Body of pancreas (tissue), 4 donors: ENCODE data around the gene CADM1. TPM values are rescaled to one million over a fixed set of nuclear protein-coding genes. Genes with fewer than 3 reads are reported as not detected.

Source experiments
- ATAC-seq: fragments of 150-250 bp; one replicate; pipeline ENCODE4 v1.9.1; 2016
- DNase-seq, 4 donors: peaks; one replicate each; pipeline ENCODE4 v3.0.0-alpha.2; 2019
- H3K27ac ChIP-seq, 4 donors: fragments of 200-600 bp; sonication (generic); 1 replicate in 3 of 4; 2 replicates in 1 of 4; pipeline versions ENCODE4 v1.5.1 to v1.6.1; 2016 to 2019; ENCODE audit warnings: mild to moderate bottlenecking in 1 of 4, mixed read lengths in 1 of 4, moderate library complexity in 1 of 4
- H3K27me3 ChIP-seq, 2 donors: fragments of 200-600 bp; sonication (generic); one replicate each; pipeline ENCODE4 v1.6.0; 2016; ENCODE audit warnings: mild to moderate bottlenecking in 1 of 2
- H3K36me3 ChIP-seq, 2 donors: fragments of 200-600 bp; sonication (generic); replicated peaks in 1 of 2; 2 replicates each; pipeline ENCODE4 v1.5.1; 2016; ENCODE audit warnings: low read depth in 2 of 2; ENCODE audit not compliant: insufficient read depth in 1 of 2
- H3K4me1 ChIP-seq: fragments of 200-600 bp; sonication (generic); one replicate; pipeline ENCODE4 v1.6.0; 2016
- H3K4me3 ChIP-seq, 2 donors: fragments of 200-600 bp; sonication (generic); 1 replicate in 1 of 2; 2 replicates in 1 of 2; pipeline ENCODE4 v1.5.1; 2016 to 2019
- H3K9me3 ChIP-seq, 3 donors: fragments of 200-600 bp; sonication (generic); 1 replicate in 2 of 3; 2 replicates in 1 of 3; pipeline ENCODE4 v1.5.1; 2016
- POLR2A ChIP-seq, 3 donors: fragments of 450-650 bp; IDR thresholded peaks; one replicate each; pipeline ENCODE4 v1.6.1; 2016; ENCODE audit warnings: antibody characterized with exemption in 3 of 3, mild to moderate bottlenecking in 2 of 3
- WGBS, 2 donors: methylation state at CpG; one replicate each; pipeline ENCODE4 v1.1.5; 2017; 5-methylcytosine and 5-hydroxymethylcytosine counted together
- intact Hi-C: fragments of 100-400 bp; cut with DNase I; formaldehyde crosslinking; loops from one replicate; pipeline ENCODE4 v1.15.1; 2023
- total RNA-seq, 2 donors: library from RNA; depleted of rRNA; stranded (reverse); fragments of >200 nt; gene quantifications; one replicate each; pipeline ENCODE4 v1.1.0, GENCODE V29; 2016
- TF ChIP-seq, protein P1 (sequence below), 7 experiments: fragments of 450-650 bp in 4 of 7; fragments of 200-600 bp in 3 of 7; sonication (generic) in 3 of 7; IDR thresholded peaks; one replicate each; pipeline ENCODE4 v1.5.1; 2016 to 2019; ENCODE audit warnings: antibody characterized with exemption in 7 of 7

CADM1 gene
- total RNA-seq, 2 donors from 2014 or later: 12.5 to 13.7 TPM

DNA sequence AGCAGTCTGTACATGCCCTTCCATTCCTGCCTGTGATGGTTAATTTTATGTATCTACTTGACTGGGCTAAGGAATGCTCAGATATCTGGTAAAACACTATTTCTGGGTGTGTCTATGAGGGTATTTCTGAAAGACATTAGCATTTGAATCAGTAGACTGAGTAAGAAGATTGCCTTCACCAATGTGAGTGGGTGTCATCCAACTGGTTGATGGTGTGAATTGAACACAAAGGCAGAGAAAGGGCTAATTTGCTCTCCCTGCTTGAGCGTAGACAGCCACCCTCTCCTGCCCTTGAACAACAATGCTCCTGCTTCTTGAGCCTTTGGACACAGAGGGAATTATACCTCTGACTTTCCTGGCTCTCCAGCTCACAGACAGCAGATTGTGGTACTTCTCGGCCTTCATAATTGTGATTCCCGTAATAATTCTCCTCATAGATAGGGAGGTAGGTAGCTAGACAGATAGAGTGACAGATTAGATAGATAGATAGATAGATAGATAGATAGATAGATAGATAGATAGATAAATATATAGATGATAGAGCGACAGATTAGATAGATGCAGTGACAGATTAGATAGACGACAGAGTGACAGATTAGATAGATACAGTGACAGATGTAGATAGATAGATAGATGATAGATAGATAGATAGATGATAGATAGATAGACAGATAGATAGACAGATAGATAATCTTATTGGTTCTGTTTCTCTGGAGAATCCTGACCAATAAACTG, 370.6 kb downstream of the CADM1 start:
- ATAC-seq (no peak), DNase-seq (no peak)
- 54 to 61% methylated on average over 5 of the region's 5 CpGs for WGBS, 2 donors
- no peaks in the 10 kb centered on the region for H3K4me1 ChIP-seq
- no peak for TF ChIP-seq POLR2A (IDR thresholded peaks at IDR 0.05)
- TF ChIP-seq, protein P1, sequence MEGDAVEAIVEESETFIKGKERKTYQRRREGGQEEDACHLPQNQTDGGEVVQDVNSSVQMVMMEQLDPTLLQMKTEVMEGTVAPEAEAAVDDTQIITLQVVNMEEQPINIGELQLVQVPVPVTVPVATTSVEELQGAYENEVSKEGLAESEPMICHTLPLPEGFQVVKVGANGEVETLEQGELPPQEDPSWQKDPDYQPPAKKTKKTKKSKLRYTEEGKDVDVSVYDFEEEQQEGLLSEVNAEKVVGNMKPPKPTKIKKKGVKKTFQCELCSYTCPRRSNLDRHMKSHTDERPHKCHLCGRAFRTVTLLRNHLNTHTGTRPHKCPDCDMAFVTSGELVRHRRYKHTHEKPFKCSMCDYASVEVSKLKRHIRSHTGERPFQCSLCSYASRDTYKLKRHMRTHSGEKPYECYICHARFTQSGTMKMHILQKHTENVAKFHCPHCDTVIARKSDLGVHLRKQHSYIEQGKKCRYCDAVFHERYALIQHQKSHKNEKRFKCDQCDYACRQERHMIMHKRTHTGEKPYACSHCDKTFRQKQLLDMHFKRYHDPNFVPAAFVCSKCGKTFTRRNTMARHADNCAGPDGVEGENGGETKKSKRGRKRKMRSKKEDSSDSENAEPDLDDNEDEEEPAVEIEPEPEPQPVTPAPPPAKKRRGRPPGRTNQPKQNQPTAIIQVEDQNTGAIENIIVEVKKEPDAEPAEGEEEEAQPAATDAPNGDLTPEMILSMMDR (IDR thresholded peaks at IDR 0.05): no peak
- H3K4me3 ChIP-seq: no peak overlapping the region
- H3K27ac ChIP-seq: no peak overlapping the region
- H3K9me3 ChIP-seq: no peaks in the 10 kb centered on the region
- no peaks in the 10 kb centered on the region for H3K27me3 ChIP-seq
- no peaks in the 10 kb centered on the region for H3K36me3 ChIP-seq
- intact Hi-C loops: no loop called here

DNA sequence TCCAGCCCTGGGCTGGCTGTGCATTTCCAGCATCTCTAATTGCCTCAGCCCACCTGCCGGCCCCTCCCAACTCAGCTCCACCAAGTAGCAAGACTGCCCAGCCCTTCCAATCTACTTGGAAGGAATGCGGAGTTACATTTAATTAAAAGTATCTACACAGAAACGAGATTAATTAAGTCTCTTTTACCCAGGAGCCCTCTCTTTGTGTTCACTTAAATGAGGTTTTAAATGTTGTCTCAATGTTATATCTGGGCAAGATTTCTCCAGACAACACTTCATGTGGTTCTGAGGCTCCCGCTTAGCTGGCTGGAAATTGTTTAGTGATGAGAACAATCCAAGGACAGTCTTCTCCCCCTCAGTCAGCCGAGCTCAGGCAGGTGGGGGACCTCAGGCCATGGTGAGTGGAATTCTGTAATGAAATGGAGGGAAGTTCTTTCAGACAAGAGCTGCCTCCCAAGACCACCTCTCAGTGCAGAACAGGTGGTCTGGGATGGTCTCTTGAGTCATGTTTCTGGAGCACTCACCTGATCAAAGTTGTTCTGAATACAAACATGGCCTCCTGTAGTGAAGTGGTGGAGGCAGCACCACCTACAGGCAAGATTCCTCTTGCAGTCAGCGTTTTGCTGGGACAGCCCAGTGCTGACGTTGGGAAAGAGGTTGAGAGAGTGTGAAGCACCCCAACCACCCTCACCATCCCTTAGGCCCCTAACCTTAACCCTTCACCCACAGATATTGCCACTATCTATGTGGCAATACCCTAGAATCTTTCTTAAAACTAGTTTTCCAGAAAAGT, 371.6 kb downstream of the CADM1 start:
- H3K27ac ChIP-seq: no peak overlapping the region
- intact Hi-C loops: no loop called here
- H3K27me3 ChIP-seq: no peaks in the 10 kb centered on the region
- TF ChIP-seq POLR2A (IDR thresholded peaks at IDR 0.05): no peak
- TF ChIP-seq, protein P1 (IDR thresholded peaks at IDR 0.05): no peak
- no peaks in the 10 kb centered on the region for H3K4me1 ChIP-seq
- no peak for ATAC-seq
- H3K9me3 ChIP-seq: no peaks in the 10 kb centered on the region
- no peak for DNase-seq
- H3K36me3 ChIP-seq: no peaks in the 10 kb centered on the region
- no peak overlapping the region for H3K4me3 ChIP-seq
- WGBS, 2 donors: 43 to 54% methylated on average over 6 to 7 of the region's 7 CpGs

DNA sequence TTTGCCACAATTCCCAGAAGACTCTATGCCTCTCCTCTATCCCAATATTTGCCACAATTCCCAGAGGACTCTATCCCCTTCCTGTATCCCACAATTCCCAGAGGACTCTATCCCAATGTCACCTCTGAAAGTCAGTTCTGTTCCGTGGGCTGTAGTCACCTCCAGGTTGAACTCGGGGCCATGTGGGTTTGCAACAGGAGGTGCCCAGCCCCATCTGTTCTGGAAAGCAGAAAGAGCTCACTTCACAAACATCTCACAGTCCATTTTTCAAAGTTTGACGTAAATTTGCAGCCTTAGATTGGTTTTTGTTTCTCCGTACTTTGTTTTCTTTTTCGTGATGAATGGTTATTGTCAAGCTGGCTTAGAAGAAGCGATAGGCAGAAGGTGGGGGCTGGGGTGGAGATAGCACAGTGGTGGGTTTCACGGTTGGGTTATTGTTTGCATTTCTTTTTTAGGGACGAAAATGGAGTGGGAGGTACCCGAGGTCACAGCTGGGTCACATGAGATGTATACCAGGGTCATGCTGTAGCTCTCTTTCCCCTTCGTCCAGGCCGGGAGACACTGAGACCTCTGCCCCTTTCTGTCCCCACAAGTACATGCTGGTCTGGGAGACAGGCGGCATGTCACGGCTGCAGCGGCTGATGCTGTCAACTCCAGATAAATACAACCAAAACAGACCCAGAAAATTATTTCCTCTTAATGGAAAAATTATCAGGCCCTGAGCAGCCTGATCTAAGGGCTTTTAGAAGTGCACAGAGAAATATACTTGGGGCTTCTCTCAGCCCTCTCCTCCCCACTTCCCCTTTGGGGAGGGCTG, 374.5 kb downstream of the CADM1 start:
- Histone ChIP-seq H3K4me1 (no peaks in the 10 kb centered on the region), H3K36me3 (no peaks in the 10 kb centered on the region), H3K27me3 (no peaks in the 10 kb centered on the region), H3K4me3 (no peak overlapping the region), H3K9me3 (no peaks in the 10 kb centered on the region), H3K27ac (no peak overlapping the region)
- no peak for TF ChIP-seq POLR2A (IDR thresholded peaks at IDR 0.05)
- TF ChIP-seq, protein P1 (IDR thresholded peaks at IDR 0.05): no peak
- no peak for DNase-seq
- no peak for ATAC-seq
- 29 to 32% methylated on average over 14 of the region's 14 CpGs for WGBS, 2 donors
- intact Hi-C loops: no loop called here

DNA sequence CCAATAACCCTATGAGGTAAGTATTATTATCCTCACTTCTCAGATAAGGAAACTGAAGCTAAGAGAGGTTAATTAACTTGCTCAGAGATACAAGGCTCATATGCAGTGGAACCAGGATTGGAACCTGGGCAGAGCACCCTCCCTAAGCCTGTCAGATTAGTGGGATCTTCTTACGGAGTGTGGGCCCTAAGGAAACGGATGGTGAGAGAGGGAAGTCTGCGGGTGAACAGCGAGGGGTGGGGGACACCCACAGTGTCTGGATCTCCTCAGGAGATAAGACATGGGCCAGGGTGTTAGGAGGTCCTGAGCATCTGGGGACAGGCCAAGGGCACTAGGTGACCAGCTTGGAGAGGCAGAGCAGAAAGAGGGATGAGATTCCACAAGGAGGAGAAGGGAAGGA, 376.0 kb downstream of the CADM1 start:
- no peaks in the 10 kb centered on the region for H3K36me3 ChIP-seq
- no peaks in the 10 kb centered on the region for H3K9me3 ChIP-seq
- no peak for ATAC-seq
- DNase-seq: no peak
- TF ChIP-seq, protein P1 (IDR thresholded peaks at IDR 0.05): no peak
- no peak for TF ChIP-seq POLR2A (IDR thresholded peaks at IDR 0.05)
- no peaks in the 10 kb centered on the region for H3K4me1 ChIP-seq
- H3K4me3 ChIP-seq: no peak overlapping the region
- no peak overlapping the region for H3K27ac ChIP-seq
- intact Hi-C loops: no loop called here
- H3K27me3 ChIP-seq: no peaks in the 10 kb centered on the region
- 69 to 84% methylated on average over 4 of the region's 4 CpGs for WGBS, 2 donors
